ENCODE measurements around the gene PRKCA. TPM values are rescaled to one million over a fixed set of nuclear protein-coding genes. Genes with fewer than 3 reads are reported as not detected.

The PRKCA gene
- total RNA-seq, 1 experiment from 2014 or later, result 22.6 TPM

GRCh38 chr17:66467766-66468165 lies 165.4 kb downstream of the PRKCA start:
- peak overlapping the region; percentile 80 for H3K27ac ChIP-seq (ENCODE audit: low read length)
- H3K4me1 ChIP-seq (ENCODE audit: insufficient read depth, low read length), result peaks cover 63% of the 10 kb centered on the region
- no peaks in the 10 kb centered on the region for H4K20me1 ChIP-seq (ENCODE audit: low read length)
- ChIA-PET POLR2A (ENCODE audit: unreplicated experiment) (interaction anchor here (0.6 to 0.9 kb wide), 2 partner anchors 40 to 56 kb away, joined by 4 read pairs; no protein-coding TSS in a partner anchor), CTCF (interaction anchor here (0.7 to 1.3 kb wide), 2 partner anchors 99 to 206 kb away, joined by 3 to 5 read pairs; no protein-coding TSS in a partner anchor)
- H3K9me2 ChIP-seq (replicated peaks; ENCODE audit: low read length), result no peaks in the 10 kb centered on the region
- TF ChIP-seq, protein P1, sequence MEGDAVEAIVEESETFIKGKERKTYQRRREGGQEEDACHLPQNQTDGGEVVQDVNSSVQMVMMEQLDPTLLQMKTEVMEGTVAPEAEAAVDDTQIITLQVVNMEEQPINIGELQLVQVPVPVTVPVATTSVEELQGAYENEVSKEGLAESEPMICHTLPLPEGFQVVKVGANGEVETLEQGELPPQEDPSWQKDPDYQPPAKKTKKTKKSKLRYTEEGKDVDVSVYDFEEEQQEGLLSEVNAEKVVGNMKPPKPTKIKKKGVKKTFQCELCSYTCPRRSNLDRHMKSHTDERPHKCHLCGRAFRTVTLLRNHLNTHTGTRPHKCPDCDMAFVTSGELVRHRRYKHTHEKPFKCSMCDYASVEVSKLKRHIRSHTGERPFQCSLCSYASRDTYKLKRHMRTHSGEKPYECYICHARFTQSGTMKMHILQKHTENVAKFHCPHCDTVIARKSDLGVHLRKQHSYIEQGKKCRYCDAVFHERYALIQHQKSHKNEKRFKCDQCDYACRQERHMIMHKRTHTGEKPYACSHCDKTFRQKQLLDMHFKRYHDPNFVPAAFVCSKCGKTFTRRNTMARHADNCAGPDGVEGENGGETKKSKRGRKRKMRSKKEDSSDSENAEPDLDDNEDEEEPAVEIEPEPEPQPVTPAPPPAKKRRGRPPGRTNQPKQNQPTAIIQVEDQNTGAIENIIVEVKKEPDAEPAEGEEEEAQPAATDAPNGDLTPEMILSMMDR (conservative IDR thresholded peaks at IDR 0.05; ENCODE audit: low read depth, low read length), result no peak
- no peak for TF ChIP-seq EZH2 (IDR thresholded peaks at IDR 0.05; ENCODE audit: low read length, unreplicated experiment)
- TF ChIP-seq EZH2phosphoT487 (IDR thresholded peaks at IDR 0.05; ENCODE audit: borderline replicate concordance, low read length), result no peak
- H3K9ac ChIP-seq (ENCODE audit: low read length), result no peak overlapping the region
- intact Hi-C loops (cut with micrococcal nuclease), result loop anchor here (1.0 to 2.0 kb wide), 4 partner anchors 42 to 80 kb away; no protein-coding TSS in a partner anchor
- no peaks in the 10 kb centered on the region for H3K36me3 ChIP-seq (ENCODE audit: low read depth, low read length)
- peak overlapping the region; percentile 72 for H3K4me2 ChIP-seq (ENCODE audit: low read length)
- H3K27me3 ChIP-seq (ENCODE audit: low read length), result no peaks in the 10 kb centered on the region
- H3K4me3 ChIP-seq (ENCODE audit: low read length), result no peak overlapping the region
- DNase-seq (no peak), ATAC-seq (no peak)
- no peaks in the 10 kb centered on the region for H3K9me3 ChIP-seq (ENCODE audit: low read length)
- peaks cover 6% of the 10 kb centered on the region for H3F3A ChIP-seq (ENCODE audit: low read length, unreplicated experiment)
- no TSS peak for BruUV-seq (replicated peaks)
- H3K79me2 ChIP-seq (ENCODE audit: low read length), result peaks cover 49% of the 10 kb centered on the region
- no peak overlapping the region for H2AFZ ChIP-seq (ENCODE audit: low read length)

DNA sequence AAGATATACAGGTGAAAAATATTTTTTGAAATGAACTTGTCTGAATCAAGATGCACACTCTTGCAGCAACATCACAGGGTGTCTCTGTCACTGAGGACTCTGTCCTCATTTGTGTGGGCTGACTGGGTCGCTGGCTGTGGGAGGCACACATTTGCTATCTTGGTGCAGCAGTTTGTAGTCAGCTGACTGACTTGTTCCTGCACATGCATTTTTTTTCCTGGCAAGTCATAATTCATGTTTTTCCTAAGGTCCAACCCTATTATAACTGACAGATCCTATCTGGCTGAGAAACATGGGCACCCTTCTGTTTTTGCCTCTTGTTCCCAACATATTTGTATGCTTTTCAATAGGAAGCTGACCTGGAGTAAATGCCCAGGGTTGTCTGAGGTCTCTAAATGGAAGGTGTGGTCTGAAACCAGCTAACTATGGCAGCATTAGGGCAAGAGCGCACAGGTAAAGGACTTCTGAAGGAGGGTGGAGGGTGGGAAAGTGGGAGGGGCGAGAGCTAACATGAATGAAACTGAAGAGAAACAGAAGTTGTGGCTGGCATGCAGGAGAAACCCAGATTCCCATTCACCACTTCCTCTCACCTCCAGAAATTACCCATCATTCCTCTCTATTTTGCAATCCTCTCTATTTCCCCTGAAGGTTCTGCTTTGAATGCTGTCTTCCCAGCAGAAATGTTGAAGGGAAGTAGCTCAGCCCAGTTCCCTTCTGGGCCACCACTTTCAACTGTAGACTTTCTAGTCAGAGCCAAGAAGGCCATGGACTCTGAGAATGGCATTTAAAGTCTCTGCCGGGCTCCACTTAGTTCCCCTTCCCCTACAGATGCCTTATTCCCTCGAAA lies 166.1 kb downstream of the PRKCA start:
- H3K9me3 ChIP-seq (ENCODE audit: low read length), result no peaks in the 10 kb centered on the region
- H3K4me3 ChIP-seq (ENCODE audit: low read length), result no peak overlapping the region
- ChIA-PET CTCF (no interaction called here), POLR2A (ENCODE audit: unreplicated experiment) (no interaction called here)
- H3K79me2 ChIP-seq (ENCODE audit: low read length), result peaks cover 49% of the 10 kb centered on the region
- peaks cover 56% of the 10 kb centered on the region for H3K4me1 ChIP-seq (ENCODE audit: insufficient read depth, low read length)
- peaks cover 6% of the 10 kb centered on the region for H3F3A ChIP-seq (ENCODE audit: low read length, unreplicated experiment)
- TF ChIP-seq EZH2 (IDR thresholded peaks at IDR 0.05; ENCODE audit: low read length, unreplicated experiment) (no peak), EZH2phosphoT487 (IDR thresholded peaks at IDR 0.05; ENCODE audit: borderline replicate concordance, low read length) (no peak)
- TF ChIP-seq, protein P1 (conservative IDR thresholded peaks at IDR 0.05; ENCODE audit: low read depth, low read length), result no peak
- no peak for ATAC-seq
- H3K9ac ChIP-seq (ENCODE audit: low read length), result no peak overlapping the region
- DNase-seq, result peak; percentile 26
- H3K9me2 ChIP-seq (replicated peaks; ENCODE audit: low read length), result no peaks in the 10 kb centered on the region
- intact Hi-C loops (cut with micrococcal nuclease), result no loop called here
- H3K27me3 ChIP-seq (ENCODE audit: low read length), result no peaks in the 10 kb centered on the region
- peak overlapping the region; percentile 72 for H3K4me2 ChIP-seq (ENCODE audit: low read length)
- no peak overlapping the region for H3K27ac ChIP-seq (ENCODE audit: low read length)
- H3K36me3 ChIP-seq (ENCODE audit: low read depth, low read length), result no peaks in the 10 kb centered on the region
- H4K20me1 ChIP-seq (ENCODE audit: low read length), result no peaks in the 10 kb centered on the region
- no TSS peak for BruUV-seq (replicated peaks)
- no peak overlapping the region for H2AFZ ChIP-seq (ENCODE audit: low read length)

DNA sequence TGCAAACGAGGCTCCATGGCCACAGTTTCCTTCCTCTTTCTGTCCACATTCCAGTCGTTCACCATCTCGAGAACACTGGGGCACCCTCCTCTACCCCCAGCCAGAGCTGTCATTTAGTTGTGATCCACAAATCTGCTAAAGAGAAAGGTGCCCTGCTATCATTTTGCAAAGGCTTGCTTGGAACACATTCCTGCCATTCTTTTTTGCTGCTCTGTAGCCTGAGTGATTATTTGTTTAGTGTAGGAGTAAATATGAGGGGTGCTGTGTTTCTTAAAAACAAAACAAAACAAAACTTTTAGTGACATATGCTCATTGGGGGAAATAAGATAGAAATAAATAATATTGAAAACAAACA lies 166.7 kb downstream of the PRKCA start:
- CTCF ChIA-PET, result no interaction called here
- H4K20me1 ChIP-seq (ENCODE audit: low read length), result no peaks in the 10 kb centered on the region
- intact Hi-C loops (cut with micrococcal nuclease), result no loop called here
- H3K27me3 ChIP-seq (ENCODE audit: low read length), result no peaks in the 10 kb centered on the region
- H3K36me3 ChIP-seq (ENCODE audit: low read depth, low read length), result no peaks in the 10 kb centered on the region
- no peak overlapping the region for H2AFZ ChIP-seq (ENCODE audit: low read length)
- no peak overlapping the region for H3K27ac ChIP-seq (ENCODE audit: low read length)
- peaks cover 6% of the 10 kb centered on the region for H3F3A ChIP-seq (ENCODE audit: low read length, unreplicated experiment)
- H3K79me2 ChIP-seq (ENCODE audit: low read length), result peaks cover 43% of the 10 kb centered on the region
- H3K4me1 ChIP-seq (ENCODE audit: insufficient read depth, low read length), result peaks cover 50% of the 10 kb centered on the region
- H3K9me2 ChIP-seq (replicated peaks; ENCODE audit: low read length), result no peaks in the 10 kb centered on the region
- H3K4me2 ChIP-seq (ENCODE audit: low read length), result peak overlapping the region; percentile 18; the same call in 1 of the 2 replicates
- H3K9me3 ChIP-seq (ENCODE audit: low read length), result no peaks in the 10 kb centered on the region
- POLR2A ChIA-PET (ENCODE audit: unreplicated experiment), result no interaction called here
- DNase-seq (no peak), ATAC-seq (no peak)
- no peak overlapping the region for H3K4me3 ChIP-seq (ENCODE audit: low read length)
- TF ChIP-seq EZH2phosphoT487 (IDR thresholded peaks at IDR 0.05; ENCODE audit: borderline replicate concordance, low read length) (no peak), EZH2 (IDR thresholded peaks at IDR 0.05; ENCODE audit: low read length, unreplicated experiment) (no peak)
- TF ChIP-seq, protein P1 (conservative IDR thresholded peaks at IDR 0.05; ENCODE audit: low read depth, low read length), result no peak
- BruUV-seq (replicated peaks), result no TSS peak
- no peak overlapping the region for H3K9ac ChIP-seq (ENCODE audit: low read length)
